ENCODE results near the gene RNF212. TPM values are rescaled to one million over a fixed set of nuclear protein-coding genes. Genes with fewer than 3 reads are reported as not detected.

Gene RNF212
- total RNA-seq, 1 donor from 2014 or later = 8.1 TPM

DNA sequence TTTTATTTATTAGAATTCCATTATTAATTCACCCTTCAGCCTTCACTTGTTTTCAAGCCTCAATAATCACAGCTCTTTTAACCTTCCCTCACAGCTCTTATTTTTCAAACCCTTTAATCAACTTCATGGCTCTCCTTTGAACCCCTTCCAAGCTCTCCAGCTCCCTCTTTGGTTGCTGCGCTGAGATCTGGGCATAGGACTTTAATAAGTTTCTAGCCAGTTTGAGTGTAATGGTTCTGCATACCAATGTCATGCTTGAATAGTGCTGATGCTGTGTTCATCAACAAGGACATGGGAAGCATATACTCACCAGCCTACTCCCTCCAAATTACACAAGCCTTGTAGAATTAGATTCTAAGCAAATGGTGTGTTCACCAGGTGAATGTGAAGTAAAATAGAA, 3.5 kb upstream of the RNF212 start:
- no peak overlapping the region for H3K4me3 ChIP-seq (ENCODE audit: low read depth, low read length)
- TF ChIP-seq, protein P1, sequence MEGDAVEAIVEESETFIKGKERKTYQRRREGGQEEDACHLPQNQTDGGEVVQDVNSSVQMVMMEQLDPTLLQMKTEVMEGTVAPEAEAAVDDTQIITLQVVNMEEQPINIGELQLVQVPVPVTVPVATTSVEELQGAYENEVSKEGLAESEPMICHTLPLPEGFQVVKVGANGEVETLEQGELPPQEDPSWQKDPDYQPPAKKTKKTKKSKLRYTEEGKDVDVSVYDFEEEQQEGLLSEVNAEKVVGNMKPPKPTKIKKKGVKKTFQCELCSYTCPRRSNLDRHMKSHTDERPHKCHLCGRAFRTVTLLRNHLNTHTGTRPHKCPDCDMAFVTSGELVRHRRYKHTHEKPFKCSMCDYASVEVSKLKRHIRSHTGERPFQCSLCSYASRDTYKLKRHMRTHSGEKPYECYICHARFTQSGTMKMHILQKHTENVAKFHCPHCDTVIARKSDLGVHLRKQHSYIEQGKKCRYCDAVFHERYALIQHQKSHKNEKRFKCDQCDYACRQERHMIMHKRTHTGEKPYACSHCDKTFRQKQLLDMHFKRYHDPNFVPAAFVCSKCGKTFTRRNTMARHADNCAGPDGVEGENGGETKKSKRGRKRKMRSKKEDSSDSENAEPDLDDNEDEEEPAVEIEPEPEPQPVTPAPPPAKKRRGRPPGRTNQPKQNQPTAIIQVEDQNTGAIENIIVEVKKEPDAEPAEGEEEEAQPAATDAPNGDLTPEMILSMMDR (conservative IDR thresholded peaks at IDR 0.05; ENCODE audit: low read depth, low read length) = peak; percentile 56
- DNase-seq (ENCODE audit: low read depth) = peak; percentile 51

DNA sequence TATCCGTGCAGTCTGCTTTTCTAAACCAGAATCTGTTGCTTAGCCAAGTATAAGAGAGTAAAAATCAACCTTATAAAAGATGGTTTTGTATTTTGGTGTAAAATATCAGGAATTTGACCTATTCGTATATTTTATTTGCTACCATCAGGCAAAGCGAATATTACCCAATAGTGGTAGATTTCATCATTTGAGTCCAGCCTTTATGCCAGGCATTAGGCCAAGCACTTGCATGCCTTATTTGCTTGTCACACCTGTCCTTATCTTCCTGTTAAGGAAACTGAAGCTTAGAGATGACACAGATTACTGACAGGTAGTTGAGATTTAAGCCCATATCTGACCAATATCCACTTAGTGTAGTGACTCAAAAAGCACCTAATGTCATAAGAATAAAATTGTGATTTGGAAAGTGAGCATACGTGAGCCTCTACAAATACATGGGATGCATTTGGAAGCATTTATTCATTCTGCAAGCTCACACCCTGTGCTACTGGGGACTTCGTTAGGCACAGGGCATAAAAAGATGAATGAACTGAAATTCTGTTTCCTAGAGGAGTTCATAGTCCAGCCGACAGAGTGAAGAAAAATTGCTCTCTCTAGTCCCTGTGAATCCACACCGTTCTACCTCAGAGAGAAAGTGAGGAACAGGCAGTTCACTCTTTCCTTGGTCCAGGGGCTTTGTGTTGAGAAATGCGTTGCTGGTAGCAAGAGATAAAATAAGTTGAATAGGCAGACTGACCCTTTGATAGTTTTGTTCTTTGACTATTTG, 2.3 kb upstream of the RNF212 start:
- TF ChIP-seq, protein P1 (conservative IDR thresholded peaks at IDR 0.05; ENCODE audit: low read depth, low read length) = no peak
- DNase-seq (ENCODE audit: low read depth) = no peak
- no peak overlapping the region for H3K4me3 ChIP-seq (ENCODE audit: low read depth, low read length)

DNA sequence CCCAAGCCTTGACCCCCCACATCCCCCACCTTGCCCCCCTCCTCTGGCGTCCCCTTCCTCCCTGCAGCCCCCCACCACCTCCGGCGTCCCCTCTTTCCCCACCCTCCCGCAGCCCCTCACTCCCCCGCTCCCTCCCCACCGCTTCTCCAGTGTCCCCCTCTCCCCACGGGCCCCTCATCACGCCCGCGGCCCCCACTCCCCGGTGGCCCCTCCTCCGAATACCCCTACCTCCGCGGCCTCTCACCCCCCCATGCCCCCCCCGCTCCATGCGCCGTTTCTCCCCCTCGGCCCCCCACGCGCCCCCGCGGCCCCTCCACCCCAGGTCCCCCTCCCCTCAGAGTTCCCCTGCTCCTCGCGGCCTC, 562 bp downstream of the RNF212 start:
- TF ChIP-seq, protein P1 (conservative IDR thresholded peaks at IDR 0.05; ENCODE audit: low read depth, low read length) = no peak
- DNase-seq (ENCODE audit: low read depth) = no peak
- H3K4me3 ChIP-seq (ENCODE audit: low read depth, low read length) = no peak overlapping the region

DNA sequence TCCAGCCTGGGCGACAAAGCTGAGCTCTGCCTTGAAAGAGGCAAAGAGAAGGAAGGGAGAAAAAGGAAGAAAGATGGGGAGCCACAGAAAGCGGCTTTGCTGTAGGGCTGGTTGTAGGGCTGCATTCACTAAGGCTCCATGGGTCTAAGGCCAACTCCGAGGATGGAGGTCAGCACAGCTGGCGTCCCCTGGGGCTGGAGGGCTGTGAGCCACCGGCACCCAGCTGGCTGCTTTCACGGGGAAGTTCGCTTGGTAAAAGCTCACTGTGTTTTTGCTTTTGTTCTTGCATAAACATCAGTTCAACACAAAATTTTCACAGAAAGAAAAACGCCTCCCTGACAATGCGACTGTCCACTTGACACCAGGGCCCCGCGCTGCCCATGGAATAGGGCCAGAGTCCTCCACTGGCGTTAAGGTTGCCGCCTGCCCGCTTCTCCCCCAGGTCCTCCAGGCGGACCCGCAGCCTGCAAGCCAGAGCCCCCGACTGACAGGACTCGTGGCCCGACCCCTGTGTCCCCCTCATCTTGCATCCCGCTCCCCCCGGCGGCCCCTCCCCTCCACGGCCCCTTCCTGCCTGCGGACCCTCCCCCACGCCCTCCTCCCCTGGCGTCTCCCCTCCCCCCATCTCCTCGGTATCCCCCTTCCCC, 1.1 kb downstream of the RNF212 start:
- H3K4me3 ChIP-seq (ENCODE audit: low read depth, low read length) = no peak overlapping the region
- TF ChIP-seq, protein P1 (conservative IDR thresholded peaks at IDR 0.05; ENCODE audit: low read depth, low read length) = no peak
- DNase-seq (ENCODE audit: low read depth) = no peak

DNA sequence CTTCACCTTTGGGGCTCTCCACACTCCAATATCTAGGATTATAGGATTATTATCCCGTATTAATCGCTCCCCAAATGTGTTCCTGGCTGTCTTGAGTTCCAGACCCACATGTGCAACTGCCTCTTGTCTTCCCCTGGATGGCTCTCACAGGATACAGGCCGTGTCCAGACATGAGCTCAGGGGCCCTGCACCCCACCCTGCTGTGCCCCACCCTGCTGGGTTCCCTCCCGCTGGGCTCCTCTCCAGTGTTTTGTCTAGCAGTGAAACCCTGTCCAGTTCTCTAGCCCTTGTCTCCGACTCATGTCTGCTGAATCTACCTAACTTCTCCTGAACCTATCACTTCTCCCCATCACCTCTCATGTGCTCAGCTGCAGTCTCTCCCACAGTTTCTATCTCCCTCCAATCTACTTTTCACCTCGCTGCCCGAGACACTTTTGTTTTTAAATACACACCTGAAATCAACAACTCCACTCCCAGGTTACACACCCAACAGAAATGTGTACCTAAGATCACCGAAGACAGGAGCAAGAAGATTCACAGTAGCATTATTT, 2.0 kb downstream of the RNF212 start:
- TF ChIP-seq, protein P1 (conservative IDR thresholded peaks at IDR 0.05; ENCODE audit: low read depth, low read length) = no peak
- H3K4me3 ChIP-seq (ENCODE audit: low read depth, low read length) = no peak overlapping the region
- no peak for DNase-seq (ENCODE audit: low read depth)

DNA sequence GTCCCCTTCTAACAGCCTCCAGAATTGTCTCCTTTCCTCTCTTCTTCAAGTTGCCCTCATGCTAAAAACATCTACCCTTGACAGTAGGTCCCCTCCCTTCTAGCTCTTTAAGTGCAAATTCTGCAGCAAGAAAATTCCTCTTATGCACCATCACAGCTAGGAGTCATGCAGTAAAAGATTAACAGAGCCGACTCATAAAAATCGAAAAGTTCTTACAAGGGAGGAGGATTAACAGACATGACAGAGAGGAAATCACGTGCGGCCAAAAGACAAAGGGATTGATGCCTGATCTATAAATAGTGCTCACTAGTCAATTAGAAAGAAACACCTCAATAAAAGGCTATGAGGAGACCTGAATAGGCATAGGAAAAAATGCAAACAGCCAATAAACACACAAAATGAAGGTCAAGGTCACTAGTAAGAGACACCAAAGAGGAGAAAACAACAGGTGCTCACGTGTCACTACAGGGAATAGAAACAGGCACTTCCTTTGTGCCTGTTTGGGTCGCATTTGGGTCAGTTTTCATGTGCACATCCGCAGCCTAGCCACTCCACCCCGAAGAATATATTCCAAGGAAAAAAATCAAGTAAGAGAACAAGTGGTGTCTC, 3.4 kb downstream of the RNF212 start:
- DNase-seq (ENCODE audit: low read depth) = peak; percentile 84
- H3K4me3 ChIP-seq (ENCODE audit: low read depth, low read length) = no peak overlapping the region
- TF ChIP-seq, protein P1 (conservative IDR thresholded peaks at IDR 0.05; ENCODE audit: low read depth, low read length) = no peak
